Subcutaneous adipose tissue (tissue), 4 donors: ENCODE measurements around the gene JAK2. TPM values are rescaled to one million over a fixed set of nuclear protein-coding genes. Genes with fewer than 3 reads are reported as not detected.

Experiments
- CTCF ChIP-seq: fragments of 450-650 bp; IDR thresholded peaks from one replicate; pipeline ENCODE4 v1.5.1; 2016; ENCODE audit warnings: low read depth, mild to moderate bottlenecking, control low read depth, antibody characterized with exemption, moderate library complexity
- total RNA-seq, 4 donors: library from RNA; depleted of rRNA; stranded (reverse); fragments of >200 nt; gene quantifications; one replicate each; pipeline ENCODE4 v1.1.0, GENCODE V29; 2016

The JAK2 gene
- total RNA-seq: 10 to 100 TPM; 60.7 to 71.7 (median 63.8) TPM

GRCh38 chr9:4984621-4985385 is at the start of gene JAK2:
Gene JAK2, plus strand, starts transcription at chr9:4985272. Its CDS starts 36,716 bp downstream, at chr9:5021988.
- no peak for TF ChIP-seq CTCF

GRCh38 chr9:4936277-4936676 is 48.8 kb upstream of the JAK2 start:
- TF ChIP-seq CTCF: no peak

GRCh38 chr9:4936823-4937222 is 48.2 kb upstream of the JAK2 start:
- no peak for TF ChIP-seq CTCF

- no peak for TF ChIP-seq CTCF
Measured at GRCh38 chr9:4937446-4937845, 47.6 kb upstream of the JAK2 start.

GRCh38 chr9:4938496-4938895 is 46.6 kb upstream of the JAK2 start:
- no peak for TF ChIP-seq CTCF

- TF ChIP-seq CTCF: no peak
Measured at GRCh38 chr9:4939118-4939561, 45.9 kb upstream of the JAK2 start.

- TF ChIP-seq CTCF: no peak
Measured at GRCh38 chr9:4943346-4943745, 41.7 kb upstream of the JAK2 start.
